GM12891 (cell line): ENCODE data around the gene MTSS2.

Source experiments
- POLR2A ChIP-seq: IDR thresholded peaks from 2 replicates; pipeline ENCODE4 v1.6.1; 2011; ENCODE audit warnings: low read depth, low read length, control low read depth
- POLR2AphosphoS5 ChIP-seq: IDR thresholded peaks from 2 replicates; pipeline ENCODE4 v1.6.1; 2011; ENCODE audit warnings: low read depth, low read length, control low read depth
- SPI1 ChIP-seq: IDR thresholded peaks from 2 replicates; pipeline ENCODE4 v1.6.1; 2011; ENCODE audit warnings: low read depth, low read length, control low read depth

DNA sequence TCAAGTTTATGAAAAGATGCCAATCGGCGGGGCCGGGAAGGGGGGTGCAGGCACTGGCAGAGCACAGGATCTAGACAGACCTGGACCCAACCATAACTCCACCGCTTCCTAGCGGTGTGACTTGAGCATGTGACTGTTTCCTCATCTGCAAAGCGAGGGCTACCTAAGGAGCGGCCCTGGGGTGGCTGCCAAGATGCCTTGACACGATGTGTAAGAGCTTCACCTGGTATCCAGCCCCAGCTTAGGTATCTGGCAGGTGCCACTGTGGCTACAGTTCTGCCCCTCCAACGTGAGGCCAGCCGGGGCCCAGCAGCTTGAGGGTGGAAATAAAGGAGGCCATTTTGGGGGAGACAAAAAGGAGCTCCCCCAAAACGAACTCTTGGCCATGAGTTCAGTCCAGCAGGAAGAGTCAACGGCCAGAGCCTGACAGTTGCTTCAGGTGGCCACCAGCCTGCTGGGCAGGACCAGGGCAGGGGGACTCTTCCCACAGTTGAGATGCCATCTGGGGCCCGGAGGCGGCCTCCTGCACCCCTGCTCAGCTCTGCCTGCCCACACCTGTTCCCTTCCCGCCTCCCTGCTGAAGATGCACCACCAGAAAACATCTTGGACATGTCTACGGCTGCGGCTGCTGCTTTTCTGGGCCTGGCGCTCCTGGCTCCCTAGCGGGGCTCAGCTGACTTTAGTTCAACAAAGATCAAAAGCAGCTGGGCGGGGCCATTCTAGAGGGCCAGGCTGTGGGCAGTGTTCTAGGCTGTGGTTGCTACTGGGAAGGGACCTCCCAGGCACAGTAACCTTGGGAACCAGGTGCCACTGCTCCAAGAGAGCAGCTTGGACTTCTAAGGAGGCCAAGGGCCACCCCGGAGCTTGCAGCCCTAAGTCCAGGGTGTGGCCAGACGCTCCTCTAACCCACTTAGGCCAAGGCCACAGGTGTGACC, 3.4 kb upstream of the MTSS2 start:
- TF ChIP-seq POLR2A (no peak), SPI1 (no peak), POLR2AphosphoS5 (no peak)
